MCF 10A (cell line): ENCODE results near the gene DPH1. TPM values are rescaled to one million over a fixed set of nuclear protein-coding genes. Genes with fewer than 3 reads are reported as not detected.
A peak's percentile ranks its signal among the peaks of the same experiment; 100 is the strongest.
"Not testable (repeated sequence)": the region's sequence is repeated elsewhere in the genome, so short reads cannot be mapped to it uniquely, and the experiment has no call there.

ENCODE experiments used
- BruUV-seq: library from RNA; stranded (reverse); fragments of 400-500 nt; replicated peaks from 2 replicates; lab custom pipeline; 2021; lab: Mats Ljungman, UMichigan
- CTCF ChIA-PET: fragments of 300-600 bp; sonication (Branson Sonifier 250); formaldehyde crosslinking; extraction: SDS; loops from one replicate; lab custom pipeline; 2021; ENCODE audit warnings: antibody characterized with exemption, inconsistent platforms; lab: Yijun Ruan, JAX
- POLR2A ChIA-PET: fragments of 300-600, 350-650 bp; sonication (Branson Sonifier 250); formaldehyde crosslinking; extraction: SDS; loops from one replicate; lab custom pipeline; 2020; ENCODE audit warnings: antibody characterized with exemption, inconsistent platforms; lab: Yijun Ruan, JAX
- DNase-seq: peaks from one replicate; pipeline ENCODE4 v3.0.0-alpha.2; 2018; ENCODE audit not compliant: unreplicated experiment
- H3K27ac Mint-ChIP-seq: one replicate; pipeline ENCODE4 v1.8.0; 2022; ENCODE audit warnings: mild to moderate bottlenecking, low read depth, mixed read lengths; ENCODE audit not compliant: unreplicated experiment
- H3K27me3 Mint-ChIP-seq: one replicate; pipeline ENCODE4 v1.8.0; 2022; ENCODE audit warnings: mixed read lengths; ENCODE audit not compliant: insufficient read depth, unreplicated experiment
- H3K36me3 Mint-ChIP-seq: one replicate; pipeline ENCODE4 v1.8.0; 2022; ENCODE audit warnings: mild to moderate bottlenecking, moderate library complexity, mixed read lengths; ENCODE audit not compliant: insufficient read depth, unreplicated experiment
- H3K4me1 Mint-ChIP-seq: one replicate; pipeline ENCODE4 v1.8.0; 2022; ENCODE audit warnings: mixed read lengths; ENCODE audit not compliant: insufficient read depth, unreplicated experiment
- H3K4me3 Mint-ChIP-seq: one replicate; pipeline ENCODE4 v1.8.0; 2022; ENCODE audit warnings: mild to moderate bottlenecking, moderate library complexity, mixed read lengths; ENCODE audit not compliant: unreplicated experiment
- H3K9me3 Mint-ChIP-seq: one replicate; pipeline ENCODE4 v1.8.0; 2022; ENCODE audit warnings: mixed read lengths; ENCODE audit not compliant: unreplicated experiment
- CTCF ChIP-seq: fragments of 200-600 bp; IDR thresholded peaks from one replicate; pipeline ENCODE4 v1.8.0; 2022; ENCODE audit warnings: antibody characterized with exemption, mild to moderate bottlenecking; ENCODE audit not compliant: unreplicated experiment
- intact Hi-C: fragments of 100-400 bp; cut with micrococcal nuclease; formaldehyde crosslinking; loops from 2 replicates; pipeline ENCODE4 v1.14.1; 2022
- total RNA-seq: library from RNA; stranded (reverse); gene quantifications from 2 replicates; pipeline ENCODE4 v1.2.3, GENCODE V29; 2022

The DPH1 gene
- total RNA-seq, 1 experiment from 2014 or later = 45.2 TPM

- intact Hi-C loops = no loop called here
- H3K27ac Mint-ChIP-seq = peak overlapping the region; percentile 56
- DNase-seq = no peak
- peaks cover 24% of the 10 kb centered on the region for H3K4me1 Mint-ChIP-seq
- H3K36me3 Mint-ChIP-seq = no peaks in the 10 kb centered on the region
- POLR2A ChIA-PET = no interaction called here
- BruUV-seq = no TSS peak
- no peak for TF ChIP-seq CTCF
- no peak overlapping the region for H3K4me3 Mint-ChIP-seq
- no peaks in the 10 kb centered on the region for H3K9me3 Mint-ChIP-seq
- no peaks in the 10 kb centered on the region for H3K27me3 Mint-ChIP-seq
- CTCF ChIA-PET = no interaction called here
These were observed 21.4 kb upstream of the DPH1 start for GRCh38 chr17:2008332-2009126.

GRCh38 chr17:2009737-2010136 lies 20.2 kb upstream of the DPH1 start:
- Mint-ChIP-seq H3K4me1 (peaks cover 35% of the 10 kb centered on the region), H3K27me3 (no peaks in the 10 kb centered on the region), H3K4me3 (no peak overlapping the region), H3K36me3 (no peaks in the 10 kb centered on the region), H3K27ac (no peak overlapping the region), H3K9me3 (no peaks in the 10 kb centered on the region)
- POLR2A ChIA-PET = no interaction called here
- CTCF ChIA-PET = no interaction called here
- BruUV-seq = no TSS peak
- intact Hi-C loops = no loop called here
- TF ChIP-seq CTCF = no peak
- no peak for DNase-seq

- no TSS peak for BruUV-seq
- intact Hi-C loops = no loop called here
- no peaks in the 10 kb centered on the region for H3K36me3 Mint-ChIP-seq
- H3K27me3 Mint-ChIP-seq = no peaks in the 10 kb centered on the region
- CTCF ChIA-PET = interaction anchor here (1.0 kb wide), 1 partner anchor 11 kb away, joined by 3 read pairs; no protein-coding TSS in a partner anchor
- POLR2A ChIA-PET = interaction anchor here (0.7 to 4.2 kb wide), 6 partner anchors 9 to 24 kb away, joined by 3 to 24 read pairs (median 3); partner anchors contain the start of gene RTN4RL1
- H3K27ac Mint-ChIP-seq = peak overlapping the region; percentile 85
- peaks cover 39% of the 10 kb centered on the region for H3K4me1 Mint-ChIP-seq
- H3K4me3 Mint-ChIP-seq = peak overlapping the region; percentile 53
- TF ChIP-seq CTCF = no peak
- DNase-seq = peak; percentile 74
- H3K9me3 Mint-ChIP-seq = no peaks in the 10 kb centered on the region
These were observed 18.3 kb upstream of the DPH1 start for GRCh38 chr17:2011411-2012371.

- no TSS peak for BruUV-seq
- intact Hi-C loops = no loop called here
- Mint-ChIP-seq H3K4me1 (peaks cover 39% of the 10 kb centered on the region), H3K27ac (peak overlapping the region; percentile 85), H3K27me3 (no peaks in the 10 kb centered on the region), H3K36me3 (no peaks in the 10 kb centered on the region), H3K4me3 (peak overlapping the region; percentile 53), H3K9me3 (no peaks in the 10 kb centered on the region)
- no peak for DNase-seq
- TF ChIP-seq CTCF = no peak
- CTCF ChIA-PET = interaction anchor here (0.6 kb wide), 1 partner anchor 222 kb away, joined by 3 read pairs; no protein-coding TSS in a partner anchor
- POLR2A ChIA-PET = interaction anchor here (0.7 to 4.2 kb wide), 2 partner anchors 12 to 21 kb away, joined by 3 to 24 read pairs; partner anchors contain the start of gene RTN4RL1
These were observed 17.5 kb upstream of the DPH1 start for GRCh38 chr17:2012499-2012898.

GRCh38 chr17:2013220-2013993 lies 16.5 kb upstream of the DPH1 start:
- intact Hi-C loops, H3K36me3 Mint-ChIP-seq, H3K9me3 Mint-ChIP-seq, DNase-seq, H3K27me3 Mint-ChIP-seq, BruUV-seq: not testable (repeated sequence)
- peak overlapping the region; percentile 16 for H3K4me3 Mint-ChIP-seq
- H3K27ac Mint-ChIP-seq = peak overlapping the region; percentile 85
- ChIA-PET POLR2A (interaction anchor here (0.7 to 4.2 kb wide), 2 partner anchors 11 to 93 kb away, joined by 3 to 24 read pairs; partner anchors contain the start of gene RTN4RL1), CTCF (interaction anchor here (0.6 to 1.1 kb wide), 2 partner anchors 104 to 866 kb away, joined by 3 read pairs; no protein-coding TSS in a partner anchor)
- H3K4me1 Mint-ChIP-seq = peaks cover 39% of the 10 kb centered on the region
